ENCODE measurements around the gene FOLR3.
"Not testable (repeated sequence)": the region's sequence is repeated elsewhere in the genome, so short reads cannot be mapped to it uniquely, and the experiment has no call there.

The FOLR3 gene

DNA sequence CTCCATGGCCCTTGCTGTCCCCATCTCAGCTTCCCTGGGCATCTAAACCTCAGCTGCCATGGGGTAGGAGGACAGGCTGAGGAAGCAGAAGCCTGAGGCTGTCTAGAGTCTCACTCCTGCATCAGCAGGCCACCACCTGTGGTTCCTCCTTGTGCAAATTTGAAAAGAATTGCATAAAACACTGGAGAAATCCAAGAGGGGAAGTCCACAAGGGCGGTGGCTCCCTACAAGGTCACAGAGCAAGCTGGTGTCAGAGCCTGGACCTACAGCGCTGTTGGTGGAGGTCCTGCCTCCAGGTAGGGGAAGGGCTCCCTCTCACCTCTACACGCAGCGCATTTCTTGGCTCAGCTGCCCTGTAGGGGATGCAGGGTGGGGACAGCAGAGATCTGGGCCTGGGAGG lies at the start of gene FOLR3:
Gene FOLR3, plus strand, starts transcription at position 253 of the 400 bp plus-strand sequence. CDS start 228 bp downstream, outside the sequence.
- in situ Hi-C loops (cut with MboI; ENCODE audit: low sequenced_read_pairs, unreplicated experiment); DNase-seq (ENCODE audit: low spot score): not testable (repeated sequence)

DNA sequence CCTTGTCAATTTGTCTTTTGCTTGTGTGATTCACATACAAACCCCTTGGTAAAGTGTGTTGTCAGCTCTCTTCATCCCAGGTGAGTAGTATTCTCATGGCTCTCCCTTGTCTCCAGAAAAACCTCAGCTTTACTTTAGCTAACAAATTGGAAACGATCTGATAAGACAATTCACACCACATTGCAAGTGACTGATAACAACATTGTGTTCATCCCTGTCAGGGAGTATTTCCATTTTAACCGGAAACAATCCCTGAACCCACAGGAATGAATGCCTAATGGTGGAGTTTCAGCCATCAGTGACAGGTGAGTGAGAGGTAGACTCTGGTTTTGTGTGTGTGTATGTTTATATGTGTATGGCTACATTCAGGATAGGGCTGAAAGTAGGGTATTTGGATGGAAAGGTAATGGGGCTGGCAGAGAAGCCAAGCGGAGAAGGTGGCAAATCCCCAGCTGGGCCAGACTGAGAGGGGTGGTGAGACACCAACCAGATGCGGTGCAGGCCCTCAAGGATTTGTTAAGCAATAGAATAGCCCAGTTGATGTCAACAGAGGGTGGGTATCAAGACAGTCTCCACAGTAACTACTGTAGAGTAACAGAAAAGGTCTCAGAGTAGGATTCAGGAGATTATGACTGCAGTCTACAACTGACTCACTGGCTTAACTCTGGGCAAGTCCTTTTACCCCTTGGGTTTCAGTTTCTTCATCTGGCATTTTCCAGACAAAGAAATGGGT lies 47.3 kb upstream of the FOLR3 start:
- in situ Hi-C loops (cut with MboI; ENCODE audit: low sequenced_read_pairs, unreplicated experiment): no loop called here
- TF ChIP-seq, protein P1, sequence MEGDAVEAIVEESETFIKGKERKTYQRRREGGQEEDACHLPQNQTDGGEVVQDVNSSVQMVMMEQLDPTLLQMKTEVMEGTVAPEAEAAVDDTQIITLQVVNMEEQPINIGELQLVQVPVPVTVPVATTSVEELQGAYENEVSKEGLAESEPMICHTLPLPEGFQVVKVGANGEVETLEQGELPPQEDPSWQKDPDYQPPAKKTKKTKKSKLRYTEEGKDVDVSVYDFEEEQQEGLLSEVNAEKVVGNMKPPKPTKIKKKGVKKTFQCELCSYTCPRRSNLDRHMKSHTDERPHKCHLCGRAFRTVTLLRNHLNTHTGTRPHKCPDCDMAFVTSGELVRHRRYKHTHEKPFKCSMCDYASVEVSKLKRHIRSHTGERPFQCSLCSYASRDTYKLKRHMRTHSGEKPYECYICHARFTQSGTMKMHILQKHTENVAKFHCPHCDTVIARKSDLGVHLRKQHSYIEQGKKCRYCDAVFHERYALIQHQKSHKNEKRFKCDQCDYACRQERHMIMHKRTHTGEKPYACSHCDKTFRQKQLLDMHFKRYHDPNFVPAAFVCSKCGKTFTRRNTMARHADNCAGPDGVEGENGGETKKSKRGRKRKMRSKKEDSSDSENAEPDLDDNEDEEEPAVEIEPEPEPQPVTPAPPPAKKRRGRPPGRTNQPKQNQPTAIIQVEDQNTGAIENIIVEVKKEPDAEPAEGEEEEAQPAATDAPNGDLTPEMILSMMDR (IDR thresholded peaks at IDR 0.05; ENCODE audit: borderline replicate concordance, control extremely low read depth, extremely low read depth, insufficient read depth, missing control alignments): no peak
- no peak for DNase-seq (ENCODE audit: low spot score)

DNA sequence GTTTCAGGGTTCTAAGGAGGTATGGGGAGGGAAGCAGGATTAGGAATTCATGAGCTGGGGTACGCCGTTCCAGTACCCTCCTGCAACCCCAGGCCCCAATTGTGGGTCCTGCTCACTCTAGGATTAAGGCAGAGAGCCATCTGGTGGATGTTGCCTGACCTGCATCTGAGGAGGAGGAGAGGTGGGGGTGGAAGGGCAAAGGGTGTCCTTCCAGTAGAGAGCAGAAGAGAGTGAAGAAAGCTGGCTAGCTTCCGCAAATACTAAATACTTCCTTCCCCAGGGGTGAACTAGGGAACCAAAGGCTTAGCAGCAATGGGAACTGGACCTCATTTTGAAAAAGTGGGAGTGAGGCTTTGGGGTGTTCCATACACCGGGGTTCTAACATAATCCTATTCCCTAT lies 44.2 kb upstream of the FOLR3 start:
- TF ChIP-seq, protein P1 (IDR thresholded peaks at IDR 0.05; ENCODE audit: borderline replicate concordance, control extremely low read depth, extremely low read depth, insufficient read depth, missing control alignments): peak; percentile 83
- in situ Hi-C loops (cut with MboI; ENCODE audit: low sequenced_read_pairs, unreplicated experiment): loop anchor here (5.0 kb wide), 1 partner anchor 69 kb away; no protein-coding TSS in a partner anchor
- DNase-seq (ENCODE audit: low spot score): peak; percentile 75

GRCh38 chr11:72098741-72099140 lies 36.8 kb upstream of the FOLR3 start:
- in situ Hi-C loops (cut with MboI; ENCODE audit: low sequenced_read_pairs, unreplicated experiment): no loop called here
- TF ChIP-seq, protein P1 (IDR thresholded peaks at IDR 0.05; ENCODE audit: borderline replicate concordance, control extremely low read depth, extremely low read depth, insufficient read depth, missing control alignments): no peak
- no peak for DNase-seq (ENCODE audit: low spot score)

DNA sequence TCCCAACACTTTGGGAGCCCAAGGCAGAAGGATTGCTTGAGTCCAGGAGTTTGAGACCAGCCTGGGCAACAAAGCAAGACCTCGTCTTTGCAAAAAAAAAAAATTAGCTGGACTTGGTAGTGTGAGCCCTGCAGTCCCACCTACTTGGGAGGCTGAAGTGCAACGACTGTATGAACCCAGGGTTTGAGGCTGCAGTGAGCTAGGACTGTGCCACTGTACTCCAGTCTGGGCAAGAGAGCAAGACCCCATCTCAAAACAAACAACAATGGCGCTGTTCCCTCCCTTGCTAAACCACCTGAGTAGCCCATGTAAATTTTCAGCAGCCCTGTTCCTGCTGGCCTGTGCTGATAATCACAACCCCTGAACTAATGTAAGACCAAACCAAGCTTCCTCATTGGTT lies 35.5 kb upstream of the FOLR3 start:
- DNase-seq (ENCODE audit: low spot score): no peak
- TF ChIP-seq, protein P1 (IDR thresholded peaks at IDR 0.05; ENCODE audit: borderline replicate concordance, control extremely low read depth, extremely low read depth, insufficient read depth, missing control alignments): no peak
- in situ Hi-C loops (cut with MboI; ENCODE audit: low sequenced_read_pairs, unreplicated experiment): no loop called here

DNA sequence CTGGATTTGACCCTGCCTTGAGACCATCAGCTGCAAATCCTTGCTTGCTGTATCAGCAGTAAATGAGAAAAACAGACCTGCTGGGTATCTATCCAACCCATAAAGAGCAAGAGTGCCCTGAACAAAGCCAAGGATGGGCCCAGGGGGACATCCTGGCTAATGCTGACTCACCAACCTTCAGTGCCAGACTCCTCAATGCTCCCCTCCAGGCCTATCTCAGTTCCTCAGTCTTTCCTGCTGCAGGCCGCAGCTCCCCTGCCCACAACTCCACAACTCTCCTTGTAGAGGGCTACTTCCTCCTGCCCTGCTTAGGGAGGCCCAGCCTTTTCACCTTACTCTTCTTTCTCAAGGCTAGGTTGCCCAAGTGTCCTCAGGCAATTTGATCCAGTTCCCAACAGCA lies 35.1 kb upstream of the FOLR3 start:
- no peak for DNase-seq (ENCODE audit: low spot score)
- in situ Hi-C loops (cut with MboI; ENCODE audit: low sequenced_read_pairs, unreplicated experiment): no loop called here
- TF ChIP-seq, protein P1 (IDR thresholded peaks at IDR 0.05; ENCODE audit: borderline replicate concordance, control extremely low read depth, extremely low read depth, insufficient read depth, missing control alignments): no peak

- in situ Hi-C loops (cut with MboI; ENCODE audit: low sequenced_read_pairs, unreplicated experiment): no loop called here
- DNase-seq (ENCODE audit: low spot score): no peak
- TF ChIP-seq, protein P1 (IDR thresholded peaks at IDR 0.05; ENCODE audit: borderline replicate concordance, control extremely low read depth, extremely low read depth, insufficient read depth, missing control alignments): no peak
Measured at GRCh38 chr11:72102162-72102561, 33.4 kb upstream of the FOLR3 start.
